Measurements from ENCODE around the gene MPHOSPH10.

MPHOSPH10 gene

DNA sequence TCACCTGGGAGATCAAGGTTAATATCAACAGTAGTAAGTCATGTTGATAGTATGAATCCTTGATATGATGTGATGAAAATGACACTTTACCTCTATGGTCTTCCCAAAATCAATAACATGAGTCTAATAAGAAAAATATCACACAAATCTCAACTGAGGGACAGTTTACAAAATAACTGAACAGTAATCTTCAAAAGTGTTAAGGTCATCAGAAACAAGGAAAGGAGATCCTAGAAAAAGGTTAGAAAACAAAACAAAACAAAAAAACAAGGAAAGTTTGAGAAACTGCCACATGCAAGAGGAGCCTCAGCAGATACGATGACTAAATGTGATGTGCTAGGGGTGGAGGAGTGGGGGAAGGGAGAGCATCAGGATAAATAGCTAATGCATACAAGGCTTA is 16.6 kb upstream of the MPHOSPH10 start:
- no peak for DNase-seq
- H3K9me3 ChIP-seq, result no peaks in the 10 kb centered on the region
- H3K36me3 ChIP-seq, result no peaks in the 10 kb centered on the region
- H3K27me3 ChIP-seq, result no peaks in the 10 kb centered on the region
- TF ChIP-seq, protein P1, sequence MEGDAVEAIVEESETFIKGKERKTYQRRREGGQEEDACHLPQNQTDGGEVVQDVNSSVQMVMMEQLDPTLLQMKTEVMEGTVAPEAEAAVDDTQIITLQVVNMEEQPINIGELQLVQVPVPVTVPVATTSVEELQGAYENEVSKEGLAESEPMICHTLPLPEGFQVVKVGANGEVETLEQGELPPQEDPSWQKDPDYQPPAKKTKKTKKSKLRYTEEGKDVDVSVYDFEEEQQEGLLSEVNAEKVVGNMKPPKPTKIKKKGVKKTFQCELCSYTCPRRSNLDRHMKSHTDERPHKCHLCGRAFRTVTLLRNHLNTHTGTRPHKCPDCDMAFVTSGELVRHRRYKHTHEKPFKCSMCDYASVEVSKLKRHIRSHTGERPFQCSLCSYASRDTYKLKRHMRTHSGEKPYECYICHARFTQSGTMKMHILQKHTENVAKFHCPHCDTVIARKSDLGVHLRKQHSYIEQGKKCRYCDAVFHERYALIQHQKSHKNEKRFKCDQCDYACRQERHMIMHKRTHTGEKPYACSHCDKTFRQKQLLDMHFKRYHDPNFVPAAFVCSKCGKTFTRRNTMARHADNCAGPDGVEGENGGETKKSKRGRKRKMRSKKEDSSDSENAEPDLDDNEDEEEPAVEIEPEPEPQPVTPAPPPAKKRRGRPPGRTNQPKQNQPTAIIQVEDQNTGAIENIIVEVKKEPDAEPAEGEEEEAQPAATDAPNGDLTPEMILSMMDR (IDR thresholded peaks at IDR 0.05; ENCODE audit: low read depth, low read length), result no peak
- no peaks in the 10 kb centered on the region for H3K4me1 ChIP-seq
- H3K4me3 ChIP-seq (ENCODE audit: low read depth, low read length), result no peak overlapping the region

DNA sequence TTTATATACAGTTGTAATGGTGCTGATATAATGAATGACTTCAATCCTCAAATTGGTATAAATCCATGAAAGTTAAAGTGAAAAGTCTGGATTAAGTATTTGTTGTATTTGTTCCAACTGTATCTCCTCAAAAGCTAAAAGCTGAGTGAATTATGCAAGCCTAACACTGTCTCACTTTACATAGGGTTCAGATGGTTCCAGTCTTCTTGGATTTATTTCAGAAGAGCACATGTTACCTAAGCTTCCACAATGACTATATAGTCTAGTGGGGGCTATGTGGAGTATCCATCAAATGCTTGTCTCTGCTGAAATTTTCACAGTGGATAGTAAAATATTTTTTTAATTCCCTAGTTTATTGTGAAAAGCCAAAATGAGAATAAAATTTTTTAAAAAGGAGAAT is 13.4 kb upstream of the MPHOSPH10 start:
- TF ChIP-seq, protein P1 (IDR thresholded peaks at IDR 0.05; ENCODE audit: low read depth, low read length), result no peak
- H3K27me3 ChIP-seq, result no peaks in the 10 kb centered on the region
- no peak for DNase-seq
- no peak overlapping the region for H3K4me3 ChIP-seq (ENCODE audit: low read depth, low read length)
- H3K36me3 ChIP-seq, result no peaks in the 10 kb centered on the region
- H3K4me1 ChIP-seq, result no peaks in the 10 kb centered on the region
- no peaks in the 10 kb centered on the region for H3K9me3 ChIP-seq

DNA sequence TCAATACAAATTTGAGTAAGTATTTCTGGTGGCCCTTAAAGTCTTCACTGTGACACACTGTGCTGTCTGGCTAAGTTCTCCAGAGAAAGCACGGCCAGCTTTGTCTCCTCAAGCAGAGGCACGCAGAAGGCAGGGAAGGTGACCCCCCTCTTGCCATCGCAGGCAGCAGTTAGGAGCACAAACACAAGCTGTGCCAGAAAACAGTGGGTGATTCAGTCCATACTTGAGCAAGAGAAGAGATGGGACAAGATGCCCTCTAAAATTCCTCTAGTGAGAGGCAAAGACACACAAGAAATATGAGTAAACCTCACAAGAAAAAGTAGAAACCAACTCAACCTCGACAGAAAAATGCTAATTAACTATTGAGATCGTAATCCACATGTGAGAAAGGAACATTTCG is 10.2 kb upstream of the MPHOSPH10 start:
- Histone ChIP-seq H3K4me1 (no peaks in the 10 kb centered on the region), H3K9me3 (no peaks in the 10 kb centered on the region), H3K27me3 (no peaks in the 10 kb centered on the region), H3K36me3 (no peaks in the 10 kb centered on the region), H3K4me3 (ENCODE audit: low read depth, low read length) (no peak overlapping the region)
- no peak for DNase-seq
- TF ChIP-seq, protein P1 (IDR thresholded peaks at IDR 0.05; ENCODE audit: low read depth, low read length), result no peak

DNA sequence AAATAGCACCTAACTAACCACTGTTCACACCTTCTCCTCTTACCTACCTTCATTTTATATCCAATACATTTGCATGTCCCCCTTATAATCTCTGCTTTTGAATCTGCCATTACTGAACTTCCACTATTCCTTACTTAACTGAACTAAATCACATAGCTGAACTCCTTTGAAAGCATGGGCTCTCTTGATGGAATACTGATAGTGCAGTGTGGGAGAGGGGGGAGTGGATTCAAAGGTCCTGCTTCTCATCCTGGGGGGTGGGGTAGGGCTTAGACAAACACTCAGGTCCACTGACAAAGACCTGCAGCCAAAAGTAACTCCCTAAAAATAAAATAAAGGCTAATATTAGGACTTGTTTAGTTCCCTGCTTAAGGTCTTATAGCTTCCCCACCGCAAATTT is 9.0 kb upstream of the MPHOSPH10 start:
- Histone ChIP-seq H3K9me3 (no peaks in the 10 kb centered on the region), H3K4me3 (ENCODE audit: low read depth, low read length) (no peak overlapping the region), H3K27me3 (no peaks in the 10 kb centered on the region), H3K4me1 (no peaks in the 10 kb centered on the region), H3K36me3 (no peaks in the 10 kb centered on the region)
- no peak for DNase-seq
- TF ChIP-seq, protein P1 (IDR thresholded peaks at IDR 0.05; ENCODE audit: low read depth, low read length), result no peak

DNA sequence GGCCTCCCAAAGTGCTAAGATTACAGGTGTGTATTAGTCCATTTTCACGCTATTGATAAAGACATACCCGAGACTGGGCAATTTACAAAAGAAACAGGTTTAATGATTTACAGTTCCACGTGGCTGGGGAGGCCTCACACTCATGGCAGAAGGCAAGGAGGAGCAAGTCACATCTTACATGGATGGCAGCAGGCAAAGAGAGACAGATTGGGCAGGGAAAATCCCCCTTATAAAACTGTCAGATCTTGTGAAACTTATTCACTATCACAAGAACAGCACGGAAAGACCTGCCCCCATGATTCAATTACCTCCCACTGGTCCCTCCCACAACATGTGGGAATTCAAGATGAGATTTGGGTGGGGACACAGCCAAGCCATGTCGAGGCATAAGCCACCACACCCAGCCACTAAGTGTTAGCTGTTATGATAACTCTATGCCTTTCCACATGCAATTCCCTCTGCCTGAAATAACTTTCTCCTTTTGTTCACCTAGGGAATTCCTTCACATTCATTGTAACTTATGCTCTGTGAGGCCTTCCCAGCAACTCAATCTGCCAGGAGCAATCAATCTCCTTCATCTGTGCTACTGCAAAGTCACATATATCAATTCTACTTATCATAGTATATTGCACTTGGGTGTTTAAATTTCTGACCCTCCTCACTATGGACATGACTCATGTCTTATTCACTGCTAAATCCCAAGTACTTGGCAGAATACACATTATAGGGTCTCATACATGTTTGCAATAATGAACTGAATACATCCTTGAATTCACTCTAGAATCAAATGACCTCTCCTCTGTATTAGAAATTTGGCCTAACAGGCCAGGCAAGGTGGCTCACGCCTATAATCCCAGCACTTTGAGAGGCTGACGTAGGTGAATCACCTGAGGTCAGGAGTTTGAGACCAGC is 7.8 kb upstream of the MPHOSPH10 start:
- Histone ChIP-seq H3K4me1 (no peaks in the 10 kb centered on the region), H3K27me3 (no peaks in the 10 kb centered on the region), H3K36me3 (no peaks in the 10 kb centered on the region), H3K4me3 (ENCODE audit: low read depth, low read length) (no peak overlapping the region), H3K9me3 (no peaks in the 10 kb centered on the region)
- no peak for DNase-seq
- TF ChIP-seq, protein P1 (IDR thresholded peaks at IDR 0.05; ENCODE audit: low read depth, low read length), result no peak

All from BE2C (cell line).